DND-41 (cell line): Measurements from ENCODE around the gene ARHGAP30.

Experiments used
- CTCF ChIP-seq: IDR thresholded peaks from 2 replicates; pipeline ENCODE4 v1.5.1; 2012; ENCODE audit warnings: borderline replicate concordance, low read length, moderate library complexity, mild to moderate bottlenecking; ENCODE audit not compliant: poor library complexity, severe bottlenecking; ENCODE audit errors: extremely low read depth
- EZH2 ChIP-seq: IDR thresholded peaks from 3 replicates; pipeline ENCODE4 v1.6.1; 2012; ENCODE audit warnings: borderline replicate concordance, low read depth, mild to moderate bottlenecking, moderate library complexity, low read length, inconsistent platforms; ENCODE audit not compliant: severe bottlenecking

GRCh38 chr1:161039154-161039545 lies 30.5 kb downstream of the ARHGAP30 start:
- TF ChIP-seq EZH2 (no peak), CTCF (no peak)
